Body of pancreas (tissue), 4 donors: ENCODE results near the gene VWCE.

ENCODE experiments used
- POLR2A ChIP-seq, 3 donors: fragments of 450-650 bp; IDR thresholded peaks; one replicate each; pipeline ENCODE4 v1.6.1; 2016; ENCODE audit warnings: antibody characterized with exemption in 3 of 3, mild to moderate bottlenecking in 2 of 3
- TF ChIP-seq, protein P1 (sequence below), 7 experiments: fragments of 450-650 bp in 4 of 7; fragments of 200-600 bp in 3 of 7; sonication (generic) in 3 of 7; IDR thresholded peaks; one replicate each; pipeline ENCODE4 v1.5.1; 2016 to 2019; ENCODE audit warnings: antibody characterized with exemption in 7 of 7

DNA sequence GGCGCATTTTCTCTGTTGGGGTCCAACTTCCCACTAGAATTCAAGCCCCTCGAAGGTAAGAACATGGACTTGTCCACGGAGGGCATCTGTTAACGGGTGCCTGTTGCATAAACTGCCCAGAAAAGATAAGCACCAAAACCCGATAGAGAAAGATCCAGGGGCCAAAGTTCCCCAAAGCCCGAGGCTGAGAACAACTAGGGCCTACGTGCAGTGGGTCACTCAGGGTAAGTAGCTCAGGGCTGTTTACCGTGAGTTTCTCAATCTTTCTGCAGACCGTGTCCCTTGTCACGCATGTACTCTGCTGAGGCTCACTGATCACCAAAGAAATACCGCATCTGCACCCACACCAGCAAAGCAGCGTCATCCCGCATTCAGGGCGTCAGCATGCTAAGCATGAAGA lies 29.8 kb downstream of the VWCE start:
- TF ChIP-seq, protein P1, sequence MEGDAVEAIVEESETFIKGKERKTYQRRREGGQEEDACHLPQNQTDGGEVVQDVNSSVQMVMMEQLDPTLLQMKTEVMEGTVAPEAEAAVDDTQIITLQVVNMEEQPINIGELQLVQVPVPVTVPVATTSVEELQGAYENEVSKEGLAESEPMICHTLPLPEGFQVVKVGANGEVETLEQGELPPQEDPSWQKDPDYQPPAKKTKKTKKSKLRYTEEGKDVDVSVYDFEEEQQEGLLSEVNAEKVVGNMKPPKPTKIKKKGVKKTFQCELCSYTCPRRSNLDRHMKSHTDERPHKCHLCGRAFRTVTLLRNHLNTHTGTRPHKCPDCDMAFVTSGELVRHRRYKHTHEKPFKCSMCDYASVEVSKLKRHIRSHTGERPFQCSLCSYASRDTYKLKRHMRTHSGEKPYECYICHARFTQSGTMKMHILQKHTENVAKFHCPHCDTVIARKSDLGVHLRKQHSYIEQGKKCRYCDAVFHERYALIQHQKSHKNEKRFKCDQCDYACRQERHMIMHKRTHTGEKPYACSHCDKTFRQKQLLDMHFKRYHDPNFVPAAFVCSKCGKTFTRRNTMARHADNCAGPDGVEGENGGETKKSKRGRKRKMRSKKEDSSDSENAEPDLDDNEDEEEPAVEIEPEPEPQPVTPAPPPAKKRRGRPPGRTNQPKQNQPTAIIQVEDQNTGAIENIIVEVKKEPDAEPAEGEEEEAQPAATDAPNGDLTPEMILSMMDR (IDR thresholded peaks at IDR 0.05), result no peak
- no peak for TF ChIP-seq POLR2A (IDR thresholded peaks at IDR 0.05)
